Immature natural killer cell (primary cell): ENCODE data around the gene ATXN7L1. TPM values are rescaled to one million over a fixed set of nuclear protein-coding genes. Genes with fewer than 3 reads are reported as not detected.
A peak's percentile ranks its signal among the peaks of the same experiment; 100 is the strongest.

Experiments used
- DNase-seq, 3 donors: peaks; one replicate each; pipeline ENCODE4 v3.0.0; 2022; ENCODE audit warnings: mixed read lengths in 1 of 3
- H3K27ac Mint-ChIP-seq, 6 donors: one replicate each; pipeline ENCODE4 v1.8.0; 2020; ENCODE audit warnings: mixed read lengths in 6 of 6, mild to moderate bottlenecking in 5 of 6, inconsistent platforms in 4 of 6, moderate library complexity in 3 of 6
- H3K27me3 Mint-ChIP-seq, 3 donors: one replicate each; pipeline ENCODE4 v1.8.0; 2020 to 2021; ENCODE audit warnings: low read depth in 3 of 3, mild to moderate bottlenecking in 3 of 3, mixed read lengths in 3 of 3, moderate library complexity in 3 of 3, inconsistent platforms in 1 of 3
- H3K36me3 Mint-ChIP-seq, 3 donors: one replicate each; pipeline ENCODE4 v1.8.0; 2020; ENCODE audit warnings: mixed read lengths in 3 of 3, inconsistent platforms in 2 of 3, mild to moderate bottlenecking in 2 of 3
- H3K4me1 Mint-ChIP-seq, 2 donors: one replicate each; pipeline ENCODE4 v1.8.0; 2020; ENCODE audit warnings: inconsistent platforms in 2 of 2, mild to moderate bottlenecking in 2 of 2, mixed read lengths in 2 of 2, moderate library complexity in 1 of 2
- H3K4me3 Mint-ChIP-seq, 5 donors: one replicate each; pipeline ENCODE4 v1.8.0; 2020; ENCODE audit warnings: mild to moderate bottlenecking in 5 of 5, mixed read lengths in 5 of 5, inconsistent platforms in 3 of 5, moderate library complexity in 3 of 5
- H3K9me3 Mint-ChIP-seq, 6 donors: one replicate each; pipeline ENCODE4 v1.8.0; 2020; ENCODE audit warnings: mild to moderate bottlenecking in 6 of 6, mixed read lengths in 6 of 6, inconsistent platforms in 4 of 6, moderate library complexity in 3 of 6
- polyA plus RNA-seq, 3 donors: library from polyadenylated mRNA; unstranded; fragments of 300-500 nt; fragmentation: Illumina TruSeq; gene quantifications; one replicate each; pipeline ENCODE4 v1.2.3, GENCODE V29; 2021

The ATXN7L1 gene
- polyA plus RNA-seq, 3 donors from 2014 or later = 3.8 to 21.1 (median 11.9) TPM

DNA sequence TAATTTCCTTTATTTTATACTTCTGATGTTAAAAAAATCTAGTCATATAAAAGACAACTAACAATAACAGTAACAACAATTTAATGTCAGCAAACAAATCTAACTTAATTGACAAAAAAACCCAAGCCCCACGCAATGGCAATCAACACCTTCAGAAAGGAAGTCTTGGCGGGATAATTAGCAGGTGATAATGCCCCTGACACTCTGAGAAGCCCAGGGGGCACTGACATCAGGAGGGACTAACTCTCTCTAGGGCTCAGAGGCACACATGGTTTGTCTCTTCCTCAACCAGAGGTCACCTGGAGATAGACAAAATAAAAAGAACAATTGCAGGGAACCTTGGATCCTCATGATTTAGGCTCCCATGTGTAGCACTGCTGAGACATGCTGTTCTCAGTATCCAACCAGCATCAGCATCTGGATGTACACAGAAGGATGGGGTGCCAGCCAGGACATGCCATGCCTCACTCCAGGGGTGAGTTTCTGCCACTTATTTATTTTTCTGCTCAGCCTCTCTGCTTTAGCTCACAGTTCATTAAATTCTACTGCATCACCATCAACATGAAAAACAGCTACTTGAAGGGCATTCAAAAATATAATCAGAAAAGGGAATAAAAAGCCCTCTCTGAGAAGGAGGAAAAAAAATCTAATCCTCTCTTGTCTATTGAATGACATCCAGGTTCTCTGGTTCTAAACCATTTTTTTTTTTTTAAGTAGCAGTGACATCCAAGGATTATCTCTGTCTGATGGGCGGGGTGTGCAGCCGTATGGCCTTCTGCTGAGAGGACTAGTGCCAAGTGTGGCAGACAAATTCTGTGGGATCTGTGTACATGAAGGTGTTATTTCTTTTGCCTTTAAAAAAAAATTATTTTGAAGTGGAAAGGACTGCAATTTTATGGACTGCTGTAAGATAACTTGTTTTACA lies 96.3 kb downstream of the ATXN7L1 start:
- H3K27me3 Mint-ChIP-seq = peaks cover 0 to 2% (median 0%) of the 10 kb centered on the region in 3 donors
- H3K4me1 Mint-ChIP-seq = peaks cover 3 to 20% of the 10 kb centered on the region in 2 donors
- no peak overlapping the region for H3K4me3 Mint-ChIP-seq
- no peak for DNase-seq
- H3K27ac Mint-ChIP-seq = peak overlapping the region in 1 of 6 donors; percentile 21
- H3K9me3 Mint-ChIP-seq = peaks cover 0 to 1% (median 0%) of the 10 kb centered on the region in 6 donors
- H3K36me3 Mint-ChIP-seq = peaks cover 16 to 21% (median 21%) of the 10 kb centered on the region in 3 donors

DNA sequence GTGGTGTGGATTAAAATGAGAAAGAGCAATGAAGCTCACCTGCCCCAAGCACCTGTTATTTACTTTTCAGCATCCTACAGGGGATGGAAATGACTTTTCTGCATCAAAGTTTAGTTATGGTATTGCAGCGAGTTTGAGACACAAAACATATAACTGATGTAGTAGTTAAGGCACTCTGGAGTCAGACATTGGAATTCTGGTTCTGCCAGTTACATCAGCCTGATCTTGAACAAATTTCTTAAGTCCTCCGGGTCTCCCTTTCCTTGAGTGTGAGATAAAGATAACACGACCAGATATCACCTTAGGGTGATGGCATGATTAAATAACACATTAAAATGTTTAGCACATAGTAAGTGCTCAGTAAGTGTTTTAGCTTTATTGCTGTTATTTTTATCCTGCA lies 97.4 kb downstream of the ATXN7L1 start:
- Mint-ChIP-seq H3K27me3 (peaks cover 0 to 2% (median 0%) of the 10 kb centered on the region in 3 donors), H3K4me3 (no peak overlapping the region), H3K4me1 (peaks cover 5 to 21% of the 10 kb centered on the region in 2 donors), H3K9me3 (peaks cover 0 to 1% (median 0%) of the 10 kb centered on the region in 6 donors), H3K36me3 (peaks cover 13 to 16% (median 14%) of the 10 kb centered on the region in 3 donors), H3K27ac (peak overlapping the region in 1 of 6 donors; percentile 9)
- DNase-seq = no peak

DNA sequence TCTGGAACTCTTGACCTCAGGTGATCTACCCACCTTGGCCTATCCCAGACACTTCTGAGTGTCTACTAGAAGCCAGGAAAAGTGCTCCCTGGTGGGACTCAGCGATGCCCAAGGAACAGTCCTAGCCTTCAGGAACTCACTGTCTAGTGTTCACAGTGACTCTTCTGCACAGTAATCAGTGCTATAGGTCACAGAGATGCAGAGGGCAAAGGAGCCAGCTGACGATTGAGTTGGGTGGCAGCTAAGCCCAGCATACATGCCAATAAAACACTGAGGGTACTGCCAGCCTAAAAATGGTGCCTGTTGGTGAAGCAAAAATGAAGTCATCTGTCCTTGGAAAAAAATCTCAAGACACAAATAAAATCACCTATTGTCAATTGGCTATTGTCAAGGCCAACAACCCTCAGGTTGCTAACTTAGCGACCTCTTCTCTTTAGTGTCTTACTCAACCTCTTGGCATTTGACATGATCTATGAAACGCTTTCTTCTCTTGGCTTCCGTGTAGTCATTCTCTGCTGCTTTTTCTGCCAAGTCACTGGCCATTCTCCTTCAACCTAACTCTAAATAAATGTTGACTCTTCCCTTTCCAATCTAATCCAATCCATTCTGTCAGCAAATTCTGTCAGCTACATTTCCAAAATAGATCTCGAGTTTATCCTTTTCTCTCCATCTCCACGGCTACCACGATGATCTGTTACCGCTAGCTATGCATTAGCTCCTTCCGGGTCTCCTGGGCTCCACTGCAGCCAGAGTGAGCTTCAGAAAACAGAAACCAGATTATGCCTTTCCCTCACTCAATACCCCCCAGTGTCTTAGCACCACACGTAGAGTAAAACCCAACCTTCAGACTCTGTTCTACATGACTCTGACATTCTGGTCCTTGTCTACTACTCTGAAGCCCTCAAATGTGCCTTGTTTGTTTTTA lies 99.2 kb downstream of the ATXN7L1 start:
- Mint-ChIP-seq H3K27ac (no peak overlapping the region), H3K4me3 (no peak overlapping the region), H3K9me3 (peaks cover 0 to 1% (median 0%) of the 10 kb centered on the region in 6 donors), H3K36me3 (peaks cover 15 to 16% (median 16%) of the 10 kb centered on the region in 3 donors), H3K4me1 (peaks cover 11 to 25% of the 10 kb centered on the region in 2 donors), H3K27me3 (peaks cover 0 to 2% (median 0%) of the 10 kb centered on the region in 3 donors)
- DNase-seq = no peak

DNA sequence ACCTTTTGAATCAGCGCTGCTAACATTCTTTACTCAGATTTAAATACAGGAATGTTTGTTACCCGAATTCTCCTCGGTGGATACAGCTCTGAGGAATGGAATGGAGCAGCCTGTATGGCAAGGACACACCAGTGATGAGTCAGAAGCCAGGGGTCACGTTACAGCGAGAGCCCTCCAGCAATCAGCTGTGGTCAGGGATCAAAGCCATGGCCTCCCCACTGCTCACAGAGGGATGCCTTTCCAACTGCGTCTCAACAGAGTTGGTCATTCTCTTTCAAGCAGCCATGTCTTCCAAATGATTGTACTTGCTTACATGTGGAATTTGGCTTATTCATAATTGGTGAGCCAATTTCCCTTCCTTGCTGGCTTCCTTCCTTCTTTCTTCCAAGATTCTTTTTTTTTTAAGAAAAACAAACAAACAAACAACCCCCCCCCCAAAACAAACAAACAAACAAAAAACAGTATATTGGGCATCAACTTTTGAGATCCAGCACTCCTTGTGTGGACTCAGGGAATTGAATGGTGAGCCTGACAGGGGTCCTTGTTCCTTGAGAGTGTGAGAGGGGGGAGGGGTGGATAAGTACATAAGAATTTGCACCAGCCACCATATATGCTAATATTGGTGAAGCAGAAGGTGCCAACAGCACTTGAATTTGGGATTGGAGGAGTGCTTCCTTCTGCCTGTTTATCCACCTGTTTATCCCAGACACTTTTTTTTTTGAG lies 100.2 kb downstream of the ATXN7L1 start:
- Mint-ChIP-seq H3K4me3 (no peak overlapping the region), H3K36me3 (peaks cover 20 to 22% (median 20%) of the 10 kb centered on the region in 3 donors), H3K27me3 (peaks cover 0 to 2% (median 0%) of the 10 kb centered on the region in 3 donors), H3K4me1 (peaks cover 11 to 25% of the 10 kb centered on the region in 2 donors), H3K27ac (no peak overlapping the region), H3K9me3 (peaks cover 0 to 1% (median 0%) of the 10 kb centered on the region in 6 donors)
- DNase-seq = no peak

DNA sequence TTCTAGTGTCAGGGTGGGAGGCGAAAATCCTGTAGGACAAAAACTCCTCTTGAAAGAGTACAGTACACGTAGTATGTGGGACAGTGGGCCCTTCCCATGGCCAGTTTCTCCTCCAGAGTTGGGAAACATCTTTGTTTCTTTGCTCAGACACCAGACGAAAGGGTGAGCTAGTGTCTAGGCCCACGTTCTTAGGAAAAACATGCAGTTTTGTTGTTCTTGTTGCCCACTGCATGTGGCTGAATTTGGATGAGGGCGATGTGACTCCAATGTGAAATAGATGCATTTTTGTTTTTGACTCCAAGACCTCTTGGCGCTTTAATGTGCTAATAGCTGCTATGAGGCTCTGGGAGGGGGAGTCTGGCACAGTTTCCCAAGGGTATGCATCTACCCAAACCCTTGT lies 100.8 kb downstream of the ATXN7L1 start:
- no peak overlapping the region for H3K27ac Mint-ChIP-seq
- H3K9me3 Mint-ChIP-seq = peaks cover 0 to 1% (median 0%) of the 10 kb centered on the region in 6 donors
- H3K27me3 Mint-ChIP-seq = peaks cover 0 to 2% (median 0%) of the 10 kb centered on the region in 3 donors
- no peak overlapping the region for H3K4me3 Mint-ChIP-seq
- no peak for DNase-seq
- H3K36me3 Mint-ChIP-seq = peaks cover 20 to 22% (median 20%) of the 10 kb centered on the region in 3 donors
- H3K4me1 Mint-ChIP-seq = peaks cover 11 to 25% of the 10 kb centered on the region in 2 donors

DNA sequence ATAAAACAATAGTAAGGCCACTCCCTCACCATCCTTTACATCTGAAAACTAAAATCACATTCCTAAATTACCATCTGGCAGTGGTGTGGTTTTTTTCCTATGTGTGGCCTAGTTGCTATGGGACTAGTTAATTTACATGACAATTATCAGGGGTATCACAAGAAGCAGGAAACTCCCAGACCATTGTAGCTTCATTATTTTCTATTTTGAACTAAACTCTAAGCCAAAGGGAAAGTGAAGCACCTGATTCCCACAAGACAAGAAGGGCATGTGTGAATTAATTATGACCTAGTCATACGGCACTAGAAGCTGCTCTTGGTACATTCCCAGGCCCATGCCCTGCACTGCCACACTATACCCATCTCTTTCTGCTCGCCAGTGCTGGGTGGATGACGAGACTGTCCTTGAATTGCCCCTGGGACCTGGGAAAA lies 103.4 kb downstream of the ATXN7L1 start:
- H3K27me3 Mint-ChIP-seq = peaks cover 0 to 2% (median 0%) of the 10 kb centered on the region in 3 donors

DNA sequence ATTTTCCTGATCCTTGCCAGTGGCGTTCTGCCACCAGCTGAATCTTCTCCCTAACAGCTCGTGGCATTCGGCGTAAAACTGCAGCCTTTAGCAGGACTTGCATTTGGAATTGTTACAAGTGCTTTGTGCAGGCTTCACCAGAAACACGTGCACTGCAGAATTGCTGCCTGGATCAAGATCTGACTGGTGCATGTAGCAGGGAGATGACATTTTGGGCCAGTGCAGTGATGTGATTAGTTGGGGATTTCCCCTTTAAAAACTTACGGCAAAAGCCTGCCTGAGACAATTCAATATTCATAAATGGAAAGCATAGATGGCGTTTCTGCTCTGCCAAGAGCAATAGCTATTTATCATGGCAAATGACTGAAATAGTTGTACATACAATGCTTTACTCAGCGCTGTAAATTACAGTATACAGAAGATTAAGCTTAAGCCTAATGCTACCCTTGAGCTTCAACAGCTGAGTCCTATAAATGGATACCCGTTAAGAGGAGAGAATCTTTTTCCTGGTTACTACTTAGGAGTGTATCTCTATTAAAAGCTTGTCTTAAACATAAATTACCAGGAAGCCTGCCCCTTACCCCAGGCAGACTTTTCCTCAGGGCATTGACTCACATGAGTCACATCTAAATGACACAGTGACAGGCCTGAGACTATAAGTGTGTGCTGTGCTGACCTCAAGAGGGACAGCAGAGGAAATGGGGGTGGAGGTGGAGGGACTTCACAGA lies 106.3 kb downstream of the ATXN7L1 start:
- peaks cover 3 to 9% (median 6%) of the 10 kb centered on the region in 3 donors for H3K36me3 Mint-ChIP-seq
- peaks cover 20 to 32% of the 10 kb centered on the region in 2 donors for H3K4me1 Mint-ChIP-seq
- H3K27me3 Mint-ChIP-seq = peaks cover 0 to 2% (median 0%) of the 10 kb centered on the region in 3 donors
- peak overlapping the region in 1 of 6 donors; percentile 19 for H3K27ac Mint-ChIP-seq
- H3K4me3 Mint-ChIP-seq = no peak overlapping the region
- no peaks in the 10 kb centered on the region for H3K9me3 Mint-ChIP-seq
- DNase-seq = no peak

More for the DNA sequence above, 103.4 kb downstream of the ATXN7L1 start:
- Mint-ChIP-seq H3K27ac (peak overlapping the region in 2 of 6 donors; percentile 13 to 25), H3K4me1 (peaks cover 11 to 23% of the 10 kb centered on the region in 2 donors), H3K36me3 (peaks cover 13 to 17% (median 14%) of the 10 kb centered on the region in 3 donors), H3K9me3 (peaks cover 0 to 1% (median 0%) of the 10 kb centered on the region in 6 donors), H3K4me3 (no peak overlapping the region)
- no peak for DNase-seq

DNA sequence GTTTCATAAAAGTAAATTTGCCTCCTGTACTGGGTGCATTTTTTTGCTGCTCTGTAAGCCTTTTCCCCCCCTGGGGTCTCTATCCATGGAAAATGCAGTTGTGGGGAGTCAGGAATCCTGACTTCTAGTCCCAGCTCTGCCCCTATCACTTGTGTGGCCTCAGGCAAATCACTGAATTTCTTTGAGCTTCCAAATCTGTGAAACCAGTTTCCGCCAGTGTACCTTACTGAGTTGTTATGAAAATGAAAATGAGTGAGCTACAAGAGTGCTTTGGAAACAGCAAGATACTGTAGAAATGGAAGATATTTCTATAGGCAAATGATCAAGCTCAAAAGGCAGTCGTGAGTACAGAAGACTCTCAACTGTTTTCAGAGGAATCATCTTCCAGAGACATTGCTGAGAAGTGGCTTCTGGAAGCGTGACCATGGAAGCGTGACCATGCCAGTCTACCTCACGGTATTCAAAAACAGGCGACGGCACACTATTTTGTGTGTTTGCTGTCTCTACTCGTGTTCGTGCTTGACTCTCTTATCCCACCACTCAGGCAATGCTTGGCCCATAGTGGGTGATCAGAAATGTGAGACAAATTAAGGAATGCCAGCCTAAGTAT lies 107.4 kb downstream of the ATXN7L1 start:
- DNase-seq = no peak
- Mint-ChIP-seq H3K9me3 (no peaks in the 10 kb centered on the region), H3K36me3 (peaks cover 3 to 9% (median 6%) of the 10 kb centered on the region in 3 donors), H3K27me3 (peaks cover 0 to 2% (median 0%) of the 10 kb centered on the region in 3 donors), H3K27ac (no peak overlapping the region), H3K4me1 (peaks cover 23 to 33% of the 10 kb centered on the region in 2 donors), H3K4me3 (no peak overlapping the region)

DNA sequence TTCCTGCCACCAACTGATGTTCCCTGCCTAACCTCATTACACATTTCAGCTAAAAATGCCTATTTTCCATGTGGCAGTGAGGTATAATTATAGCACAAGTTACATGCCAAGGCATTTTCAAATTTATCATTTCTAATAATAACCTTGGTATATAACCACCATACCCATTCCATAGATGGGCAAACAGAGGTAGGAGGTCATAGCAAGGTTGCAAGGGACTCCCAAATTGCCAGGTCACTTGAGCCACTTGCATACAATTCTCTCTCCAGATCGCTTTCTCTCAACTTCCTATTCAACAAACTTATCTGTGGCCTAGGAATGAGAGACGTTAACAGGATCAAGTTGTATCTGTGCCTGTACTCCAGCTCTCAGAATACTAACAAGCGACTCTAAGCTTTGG lies 108.3 kb downstream of the ATXN7L1 start:
- H3K9me3 Mint-ChIP-seq = no peaks in the 10 kb centered on the region
- H3K4me3 Mint-ChIP-seq = no peak overlapping the region
- H3K27ac Mint-ChIP-seq = no peak overlapping the region
- peaks cover 3 to 9% (median 3%) of the 10 kb centered on the region in 3 donors for H3K36me3 Mint-ChIP-seq
- DNase-seq = no peak
- H3K4me1 Mint-ChIP-seq = peaks cover 19 to 24% of the 10 kb centered on the region in 2 donors
- H3K27me3 Mint-ChIP-seq = peaks cover 0 to 2% (median 1%) of the 10 kb centered on the region in 3 donors

DNA sequence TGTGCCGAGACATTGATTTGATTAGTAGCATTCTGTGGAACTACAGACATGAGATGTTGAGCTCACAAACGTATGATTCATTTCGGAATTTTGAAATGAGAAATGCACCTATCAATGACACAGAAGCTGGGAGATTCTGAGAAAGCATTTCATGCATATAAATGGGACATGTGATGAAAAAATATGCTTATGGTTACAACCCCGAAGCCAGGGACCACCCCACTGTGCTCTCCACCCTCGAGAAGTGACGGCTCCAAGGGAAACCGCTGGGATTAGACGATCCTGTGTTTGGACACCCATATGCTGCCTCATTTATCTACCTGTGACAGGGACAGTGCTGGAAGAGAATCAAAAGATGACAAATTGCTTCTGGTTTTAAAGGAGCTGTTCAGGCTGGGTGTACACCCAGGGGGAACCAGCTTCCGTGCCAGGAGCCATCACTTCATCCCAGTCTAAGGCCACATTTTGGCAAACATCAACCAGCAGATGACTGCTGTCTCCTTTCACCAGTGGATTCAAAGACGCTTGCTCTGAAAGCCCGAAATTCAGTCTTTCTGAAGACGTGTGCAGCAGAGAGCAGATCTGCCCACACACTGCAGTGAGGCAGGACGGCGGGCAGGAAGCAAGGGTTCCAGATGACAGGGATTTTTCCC lies 109.9 kb downstream of the ATXN7L1 start:
- Mint-ChIP-seq H3K27me3 (peaks cover 1 to 5% (median 2%) of the 10 kb centered on the region in 3 donors), H3K9me3 (no peaks in the 10 kb centered on the region), H3K27ac (no peak overlapping the region), H3K4me1 (peaks cover 29 to 33% of the 10 kb centered on the region in 2 donors), H3K4me3 (no peak overlapping the region), H3K36me3 (peaks cover 1 to 3% (median 1%) of the 10 kb centered on the region in 3 donors)
- DNase-seq = no peak

DNA sequence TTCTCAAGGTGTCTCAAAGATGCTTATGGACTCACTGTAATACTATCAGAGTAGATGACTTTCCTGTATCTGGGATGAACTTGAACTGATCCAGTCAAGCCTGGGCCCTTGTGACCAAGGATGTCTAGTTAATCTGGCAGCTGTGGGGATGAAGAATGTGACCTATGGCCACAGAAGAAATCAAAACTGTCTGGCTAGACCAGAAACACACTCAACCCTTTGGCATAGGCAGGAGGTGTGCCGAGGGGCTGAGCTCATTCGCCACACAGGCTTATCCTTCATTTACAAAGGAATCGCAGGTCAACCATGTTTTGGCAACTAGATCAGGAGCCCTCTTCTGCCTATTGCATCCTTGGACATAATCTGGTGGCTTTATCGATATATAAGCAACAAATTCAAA lies 110.6 kb downstream of the ATXN7L1 start:
- Mint-ChIP-seq H3K9me3 (no peaks in the 10 kb centered on the region), H3K4me1 (peaks cover 36 to 40% of the 10 kb centered on the region in 2 donors), H3K4me3 (no peak overlapping the region), H3K27ac (no peak overlapping the region), H3K36me3 (no peaks in the 10 kb centered on the region), H3K27me3 (peaks cover 1 to 5% (median 2%) of the 10 kb centered on the region in 3 donors)
- DNase-seq = no peak
